NK-92 (cell line): ENCODE data around the gene KIF11.
A peak's percentile ranks its signal among the peaks of the same experiment; 100 is the strongest.
"Not testable (repeated sequence)": the region's sequence is repeated elsewhere in the genome, so short reads cannot be mapped to it uniquely, and the experiment has no call there.

Experiments used
- DNase-seq: peaks from one replicate; lab custom pipeline; 2025; ENCODE audit not compliant: unreplicated experiment; lab: John Stamatoyannopoulos, UW

Gene KIF11

DNA sequence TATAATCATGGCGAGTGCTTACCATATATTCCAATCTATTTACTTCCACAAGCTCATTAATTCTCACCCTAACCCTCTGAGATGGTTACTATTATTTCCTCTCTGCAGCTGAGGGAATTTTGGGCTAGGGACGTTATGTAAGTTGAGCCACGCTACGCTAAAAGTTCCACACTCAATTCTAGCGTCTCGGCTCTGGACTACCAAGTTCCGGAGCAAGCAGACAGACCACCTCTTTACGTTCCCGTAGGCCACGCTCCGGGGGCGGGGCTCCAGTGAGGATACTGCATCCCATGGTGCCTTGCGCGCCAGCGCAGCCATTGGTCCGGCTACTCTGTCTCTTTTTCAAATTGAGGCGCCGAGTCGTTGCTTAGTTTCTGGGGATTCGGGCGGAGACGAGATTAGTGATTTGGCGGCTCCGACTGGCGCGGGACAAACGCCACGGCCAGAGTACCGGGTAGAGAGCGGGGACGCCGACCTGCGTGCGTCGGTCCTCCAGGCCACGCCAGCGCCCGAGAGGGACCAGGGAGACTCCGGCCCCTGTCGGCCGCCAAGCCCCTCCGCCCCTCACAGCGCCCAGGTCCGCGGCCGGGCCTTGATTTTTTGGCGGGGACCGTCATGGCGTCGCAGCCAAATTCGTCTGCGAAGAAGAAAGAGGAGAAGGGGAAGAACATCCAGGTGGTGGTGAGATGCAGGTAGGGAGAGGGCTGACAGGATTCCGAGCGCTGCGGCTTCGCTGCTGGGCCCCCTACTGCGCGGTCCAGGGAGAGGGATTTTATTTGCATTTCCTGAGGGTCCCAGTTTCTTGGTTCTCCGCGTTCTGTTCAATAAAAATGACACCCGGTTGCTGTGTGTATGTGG, at the start of gene KIF11:
Gene KIF11 (plus strand): TSS at position 370 of the 858 bp plus-strand sequence. CDS start 246 bp downstream, at position 616.
- peak; percentile 37 for DNase-seq

DNA sequence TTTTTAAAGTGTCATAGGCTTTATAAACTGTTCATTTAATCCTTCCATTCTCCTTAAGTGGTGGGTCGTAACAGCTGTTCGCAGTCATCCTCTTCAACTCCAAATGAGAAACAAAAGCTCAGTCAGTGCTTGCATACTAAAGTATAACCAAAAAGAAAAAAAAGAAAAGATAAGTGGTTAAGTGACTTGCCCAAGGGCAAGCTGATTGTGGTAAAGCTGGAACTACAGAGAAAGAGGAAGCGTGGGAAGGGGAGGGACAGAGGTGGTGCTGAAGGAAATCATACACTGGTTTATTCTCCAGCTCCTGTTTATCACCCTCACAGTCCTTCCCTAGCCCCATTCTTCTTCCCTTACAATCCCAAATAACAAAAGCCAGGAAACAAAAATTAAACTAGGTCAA, 48.6 kb upstream of the KIF11 start:
- no peak for DNase-seq

DNA sequence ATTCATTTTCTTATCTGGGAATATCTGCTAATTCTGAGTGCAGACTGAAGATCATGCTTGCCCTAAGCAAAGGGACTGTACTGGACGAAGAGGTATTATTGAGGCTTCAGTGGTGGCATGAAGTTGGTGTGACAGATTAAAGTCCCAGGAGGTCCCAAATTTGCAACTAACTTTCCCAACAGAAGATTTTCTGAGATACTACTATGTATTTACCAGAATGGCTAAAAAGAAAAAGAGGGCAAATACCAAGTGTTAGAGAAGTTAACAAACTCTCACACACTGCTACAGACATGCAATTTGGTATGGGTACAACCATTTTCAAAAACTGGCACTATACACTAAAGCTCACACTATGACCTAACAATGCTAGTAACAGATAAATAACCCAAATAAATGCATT, 47.4 kb upstream of the KIF11 start:
- DNase-seq: no peak

DNA sequence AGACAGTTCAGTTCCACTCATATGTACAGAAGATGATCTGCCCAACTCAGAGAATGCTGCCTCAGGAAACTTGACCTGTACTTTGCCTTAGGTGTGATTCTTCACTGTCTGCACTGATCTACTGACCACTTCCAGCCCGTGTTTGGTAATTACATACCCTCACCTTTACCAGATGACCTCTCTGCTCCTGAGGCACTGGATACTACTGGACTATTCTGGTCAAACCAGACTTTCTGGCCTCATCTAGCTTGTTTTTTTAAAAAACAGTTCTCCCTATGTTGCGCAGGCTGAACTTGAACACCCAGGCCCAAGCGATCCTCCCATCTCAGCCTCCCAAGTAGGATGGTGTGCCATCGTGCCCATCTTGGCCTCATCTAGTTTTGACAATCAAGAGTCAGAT, 45.3 kb upstream of the KIF11 start:
- DNase-seq: no peak

DNA sequence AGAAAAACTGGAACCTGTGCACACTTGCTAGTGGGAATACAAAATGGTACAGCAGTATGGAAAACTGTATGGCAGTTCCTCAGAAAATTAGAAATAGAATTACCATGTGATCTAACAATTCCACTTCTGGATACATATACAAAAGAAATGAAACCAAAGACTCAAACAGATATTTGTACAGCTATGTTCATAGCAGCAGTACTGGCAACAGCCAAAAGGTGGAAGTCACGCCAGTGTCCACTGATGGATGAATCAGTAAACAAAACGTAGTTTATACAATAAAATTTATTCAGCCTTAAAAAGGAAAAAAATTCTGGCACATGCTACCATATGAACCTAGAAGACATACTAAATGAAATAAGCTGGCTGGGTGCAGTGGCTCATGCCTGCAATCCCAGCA, 42.0 kb upstream of the KIF11 start:
- no peak for DNase-seq

DNA sequence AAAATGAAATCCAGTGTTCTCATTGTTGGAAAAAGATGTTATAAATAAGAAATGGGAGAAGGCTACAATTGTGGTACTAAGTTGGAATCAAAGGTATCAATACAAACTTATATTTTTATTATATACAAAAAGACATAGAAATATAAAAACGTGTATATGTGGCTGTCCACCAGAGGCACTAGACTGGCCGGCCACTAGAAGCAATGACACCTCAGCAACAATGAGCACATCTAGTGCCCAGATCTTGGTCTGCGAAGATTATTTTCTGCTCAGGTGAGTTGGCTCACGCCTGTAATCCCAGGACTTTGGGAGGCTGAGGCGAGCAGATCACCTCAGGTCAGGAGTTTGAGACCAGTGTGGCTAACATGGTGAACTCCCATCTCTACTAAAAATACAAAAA, 40.6 kb upstream of the KIF11 start:
- no peak for DNase-seq

DNA sequence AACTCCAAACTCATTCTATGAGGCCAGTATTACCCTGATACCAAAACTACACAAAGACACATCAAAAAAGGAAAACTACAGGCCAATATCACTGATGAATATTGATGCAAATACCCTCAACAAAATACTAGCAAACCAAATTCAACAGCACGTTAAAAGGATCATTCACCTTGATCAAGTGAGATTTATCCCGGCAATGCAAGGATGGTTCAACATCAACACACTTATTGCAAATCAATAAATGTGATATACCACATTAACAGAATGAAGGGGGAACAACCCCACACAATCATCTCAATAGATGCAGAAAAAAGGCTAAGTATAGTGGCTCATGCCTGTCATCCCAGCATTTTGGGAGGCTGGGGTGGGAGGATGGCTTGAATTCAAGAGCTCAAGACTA, 39.0 kb upstream of the KIF11 start:
- DNase-seq: no peak

DNA sequence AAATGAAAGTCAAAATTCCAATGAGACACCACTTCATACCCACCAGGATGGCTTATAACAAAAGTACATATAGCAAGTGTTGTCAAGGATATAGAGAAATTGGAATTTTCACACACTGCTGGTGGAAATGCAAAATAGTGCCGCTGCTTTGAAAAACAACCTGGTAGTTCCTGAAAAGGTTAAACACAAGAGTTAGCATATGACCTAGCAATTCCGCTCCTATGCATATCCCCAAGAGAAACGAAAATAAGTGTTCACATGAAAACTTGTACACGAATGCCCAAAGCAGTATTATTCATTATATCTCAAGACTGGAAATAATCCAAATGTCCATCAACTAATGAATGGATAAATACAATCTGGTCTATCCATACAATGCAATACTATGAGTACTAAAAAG, 33.9 kb upstream of the KIF11 start:
- DNase-seq: no peak

DNA sequence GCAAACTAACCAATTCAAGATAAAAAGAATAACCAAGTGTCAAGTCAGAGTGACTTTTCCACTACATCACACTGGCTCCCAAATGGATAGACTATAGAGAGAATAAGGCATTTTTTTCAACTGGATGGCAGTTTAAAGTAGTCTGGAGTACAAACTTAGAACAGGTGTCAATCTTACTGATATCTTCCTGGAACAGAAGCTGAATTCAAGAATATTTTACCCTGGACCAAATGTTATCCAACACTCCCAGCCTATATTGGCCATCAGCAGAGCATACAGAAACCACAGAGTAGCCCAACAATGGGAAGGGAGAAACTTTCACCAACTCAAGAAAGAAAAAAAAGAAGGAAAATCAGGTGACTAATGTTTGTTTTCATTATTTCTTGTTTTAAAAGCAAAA, 30.5 kb upstream of the KIF11 start:
- no peak for DNase-seq

DNA sequence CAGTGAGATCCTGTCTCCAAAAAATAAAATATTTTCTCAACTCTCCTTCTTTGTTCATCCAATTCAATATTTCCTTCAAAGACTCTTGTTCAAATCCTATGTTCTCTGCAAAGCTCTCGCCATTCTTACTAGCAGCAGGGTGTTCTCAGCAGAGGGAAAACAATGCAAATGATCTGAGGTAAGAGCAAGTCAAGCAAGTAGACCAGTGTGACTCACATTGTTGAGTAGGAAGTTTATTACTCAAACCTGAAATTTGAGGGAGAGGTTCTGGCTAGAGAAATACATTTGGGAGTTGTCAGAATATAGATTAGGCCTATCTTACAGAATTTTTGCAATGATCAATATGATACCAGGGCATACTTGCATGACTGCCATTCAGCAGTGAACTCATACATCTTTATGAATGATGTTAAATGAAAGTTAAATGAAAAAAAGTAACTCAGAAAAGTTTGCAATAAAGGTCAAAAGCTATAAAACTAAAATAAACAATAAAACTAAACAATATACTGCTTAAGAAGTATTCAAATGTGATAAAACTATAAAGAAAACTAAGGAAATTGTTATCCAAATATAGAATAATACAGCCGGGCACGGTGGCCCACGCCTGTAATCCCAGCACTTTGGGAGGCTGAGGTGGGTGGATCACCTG, 24.9 kb upstream of the KIF11 start:
- no peak for DNase-seq

DNA sequence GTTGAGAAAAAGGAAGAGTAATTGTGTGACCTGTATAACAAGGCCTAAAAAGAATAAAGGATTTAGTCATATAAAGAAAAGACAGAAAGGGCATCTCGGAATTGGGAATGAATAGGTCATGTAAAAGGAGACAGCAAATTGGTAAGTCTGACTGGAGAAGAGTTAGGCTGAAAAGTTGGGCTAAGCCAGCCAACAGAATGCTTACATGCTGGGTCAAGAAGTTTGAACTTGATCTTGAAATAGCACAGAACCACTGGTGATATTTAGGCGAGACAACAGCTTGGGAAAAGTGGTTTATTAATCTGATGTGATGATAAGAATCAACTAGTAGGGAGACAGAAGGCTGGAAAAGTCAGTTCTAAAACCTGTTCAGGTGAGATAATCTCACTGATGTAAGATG, 23.9 kb upstream of the KIF11 start:
- no peak for DNase-seq

DNA sequence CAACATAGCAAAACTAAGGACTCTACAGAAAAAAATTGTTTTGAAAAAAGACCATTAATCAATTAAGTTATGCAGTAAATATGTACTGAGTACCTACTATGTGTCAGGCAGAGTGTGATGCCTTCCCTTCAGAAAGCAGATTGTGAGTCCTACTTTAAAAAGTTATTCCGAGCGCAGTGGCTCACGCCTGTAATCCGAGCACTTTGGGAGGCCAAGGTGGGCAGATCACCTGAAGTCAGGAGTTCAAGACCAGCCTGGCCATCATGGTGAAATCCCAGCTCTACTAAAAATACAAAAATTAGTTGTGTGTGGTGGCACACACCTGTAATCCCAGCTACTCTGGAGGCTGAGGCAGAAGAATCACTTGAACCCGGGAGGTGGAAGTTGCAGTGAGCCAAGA, 23.3 kb upstream of the KIF11 start:
- DNase-seq: not testable (repeated sequence)

DNA sequence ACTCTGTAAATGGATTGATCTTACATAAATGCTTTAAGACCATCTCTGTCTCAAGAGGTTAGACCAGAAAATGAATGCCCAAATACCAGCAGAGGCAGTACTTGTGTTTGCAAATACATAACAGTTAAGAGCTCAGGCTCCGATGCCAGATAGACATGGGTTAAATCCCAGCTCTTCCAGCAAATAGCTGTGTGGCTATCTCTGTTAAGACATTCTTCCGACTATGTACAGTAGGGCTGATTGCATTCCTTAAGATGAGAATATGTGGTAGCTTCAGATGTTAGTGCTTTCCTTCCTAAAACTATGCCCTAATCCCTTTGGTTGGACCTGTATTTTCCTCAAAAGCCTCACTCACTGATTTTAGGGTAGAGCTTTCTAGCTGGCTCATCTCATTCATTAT, 21.3 kb upstream of the KIF11 start:
- no peak for DNase-seq

DNA sequence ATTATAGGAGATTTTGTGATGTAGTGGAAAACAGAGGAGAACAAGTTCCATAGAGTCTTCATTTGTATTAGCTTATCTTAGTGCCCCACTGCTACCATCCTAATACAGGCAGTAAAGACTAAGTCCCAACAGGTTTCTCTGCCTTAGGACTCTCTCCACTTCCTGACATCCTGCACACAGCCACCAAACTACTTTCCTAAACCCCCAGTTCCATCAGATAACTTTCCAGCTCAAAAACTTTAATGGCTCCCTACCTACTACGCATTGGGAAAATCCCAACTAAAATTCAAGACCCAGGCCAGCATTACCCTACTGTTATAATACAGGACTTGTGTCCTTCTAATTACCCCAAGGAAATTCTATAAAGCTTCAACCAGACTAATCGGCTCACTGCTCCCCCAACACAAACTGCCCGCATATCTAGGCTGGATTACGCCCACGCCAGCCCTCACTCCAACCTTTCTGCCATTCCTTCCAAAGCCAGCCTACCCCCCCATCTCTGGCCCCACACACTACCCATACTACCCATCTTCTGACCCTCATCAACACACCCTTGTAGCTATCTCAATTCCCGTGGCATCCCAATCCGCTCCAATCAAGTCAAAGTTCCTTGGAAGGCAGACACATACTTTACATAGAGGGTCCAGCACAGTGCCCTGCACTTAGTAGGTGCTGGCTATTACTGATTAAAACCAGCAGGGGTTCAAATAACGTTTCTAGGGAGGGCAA, 20.4 kb upstream of the KIF11 start:
- no peak for DNase-seq

DNA sequence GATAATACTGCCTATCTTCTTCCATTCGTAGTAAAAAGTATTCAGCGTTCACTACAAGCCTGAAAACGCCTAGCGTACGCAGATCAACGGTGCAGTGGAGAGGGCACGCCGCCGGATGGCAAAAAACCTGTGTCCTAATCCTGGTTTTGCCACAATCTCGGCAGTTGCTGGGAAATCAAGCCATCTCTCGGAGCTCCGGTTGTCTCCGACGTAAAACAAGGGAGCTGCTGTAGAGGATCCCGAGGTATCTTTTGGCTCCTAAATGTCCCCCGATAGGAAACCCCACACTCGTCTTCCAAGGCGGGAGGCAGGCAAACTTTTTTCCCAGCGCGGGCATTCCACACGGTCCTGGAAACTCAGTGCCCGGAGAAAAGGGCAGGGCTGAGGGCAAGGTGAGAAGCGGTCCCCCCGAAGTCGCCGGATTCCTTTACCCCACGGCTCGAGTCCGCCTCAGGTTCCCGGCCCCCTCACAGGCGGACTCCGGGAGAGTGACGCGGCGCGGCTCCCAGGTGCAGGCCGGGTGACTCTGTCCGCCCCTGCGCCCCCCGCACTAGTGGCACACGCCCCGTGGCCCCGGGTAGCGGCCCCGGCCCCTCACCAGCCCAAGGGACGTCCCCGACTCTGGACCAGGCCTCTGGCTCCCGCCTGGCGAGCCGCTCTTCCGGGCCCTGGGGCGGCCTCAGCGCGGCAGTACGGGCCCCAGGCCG, 19.7 kb upstream of the KIF11 start:
- no peak for DNase-seq

DNA sequence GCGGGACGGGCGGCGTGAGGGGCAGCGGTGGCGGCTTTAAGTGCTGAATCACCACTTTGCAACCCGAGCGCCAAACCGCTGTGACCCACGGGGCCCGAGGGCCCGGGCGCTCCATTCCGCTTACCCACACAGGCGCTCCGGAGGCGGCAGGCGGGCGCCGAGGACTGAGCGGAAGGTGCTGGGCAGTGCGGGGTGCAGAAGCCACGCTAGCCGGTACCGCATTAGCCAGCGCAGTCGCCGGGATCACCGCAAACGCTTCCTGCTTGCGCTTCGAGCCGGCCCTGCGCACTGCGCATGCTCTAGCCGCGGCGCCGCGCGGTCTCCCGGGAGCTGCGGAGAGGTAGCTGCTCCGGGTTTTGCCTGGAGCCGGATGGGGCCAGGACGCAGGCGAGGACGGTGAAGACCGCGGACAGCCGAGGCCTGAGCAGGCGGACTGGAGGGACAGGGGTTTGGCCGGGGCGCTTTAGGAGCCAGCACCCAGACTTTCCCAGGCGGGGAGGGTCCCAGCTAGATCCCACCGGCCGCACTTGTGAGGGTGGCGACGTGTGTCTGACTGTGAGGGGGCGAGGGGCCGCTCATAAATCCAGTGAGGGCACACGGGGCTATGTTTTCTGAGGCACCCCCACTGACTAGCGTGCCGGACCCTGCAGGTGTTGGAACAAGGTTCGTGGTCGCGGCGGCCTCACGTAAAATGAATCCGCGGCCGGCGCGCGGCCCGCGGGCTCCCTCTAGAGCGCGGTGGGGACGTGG, 19.0 kb upstream of the KIF11 start, which contains the start of gene IDE:
Gene IDE (minus strand): TSS at position 296 of the 750 bp plus-strand sequence. CDS start 74 bp downstream, at position 222.
- DNase-seq: no peak

DNA sequence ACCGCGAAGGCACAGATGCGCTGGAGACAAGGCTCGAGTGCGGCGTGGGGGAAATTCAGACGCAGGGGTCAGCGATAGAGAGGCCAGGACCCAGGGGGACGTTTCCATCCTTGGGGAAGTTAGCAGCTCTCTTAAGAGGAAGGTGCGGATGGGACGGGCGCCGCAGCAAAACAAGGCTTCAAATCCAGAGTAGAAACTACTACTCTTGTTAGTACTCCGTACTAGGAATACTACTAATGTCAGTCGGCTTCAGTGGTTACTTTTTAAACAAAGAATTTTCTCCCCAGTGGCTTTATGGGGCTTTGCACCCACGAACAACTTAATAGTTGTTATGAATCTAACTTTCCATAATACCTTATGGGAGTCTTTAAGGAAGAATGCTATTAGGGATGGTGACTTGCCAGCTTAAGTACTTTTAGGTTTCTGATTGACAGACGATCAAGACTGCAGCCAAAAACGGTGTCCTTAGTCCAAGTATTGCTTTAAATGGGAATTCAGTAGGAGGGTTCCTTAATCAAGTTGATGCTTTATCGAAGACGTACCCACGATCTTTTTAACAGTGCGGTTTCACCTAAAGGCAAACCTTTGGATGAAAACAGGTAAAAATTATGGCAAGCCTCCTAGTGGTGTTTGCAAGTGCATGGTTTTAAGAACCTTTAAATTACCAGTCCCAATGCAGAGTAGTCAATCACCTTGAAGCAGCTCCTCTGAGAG, 18.2 kb upstream of the KIF11 start:
- DNase-seq: no peak

DNA sequence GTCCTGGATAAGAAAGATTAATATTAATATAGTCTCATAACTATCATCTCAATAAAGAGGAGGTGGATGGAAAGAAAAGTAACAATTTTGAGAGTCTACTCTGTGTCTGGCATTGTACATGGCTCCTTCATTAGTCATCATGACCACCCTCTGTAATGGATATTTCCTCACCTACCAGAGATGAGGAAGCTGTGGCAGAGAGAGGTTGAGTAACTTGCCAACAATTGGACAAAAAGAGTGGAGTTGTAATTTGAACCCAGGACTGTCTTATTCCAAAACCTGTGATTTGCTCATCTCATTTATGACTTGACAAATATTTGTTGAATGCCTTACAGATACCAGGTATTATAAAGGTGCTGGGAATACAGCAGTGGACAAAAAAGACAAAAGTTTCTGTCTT, 17.0 kb upstream of the KIF11 start:
- DNase-seq: no peak

DNA sequence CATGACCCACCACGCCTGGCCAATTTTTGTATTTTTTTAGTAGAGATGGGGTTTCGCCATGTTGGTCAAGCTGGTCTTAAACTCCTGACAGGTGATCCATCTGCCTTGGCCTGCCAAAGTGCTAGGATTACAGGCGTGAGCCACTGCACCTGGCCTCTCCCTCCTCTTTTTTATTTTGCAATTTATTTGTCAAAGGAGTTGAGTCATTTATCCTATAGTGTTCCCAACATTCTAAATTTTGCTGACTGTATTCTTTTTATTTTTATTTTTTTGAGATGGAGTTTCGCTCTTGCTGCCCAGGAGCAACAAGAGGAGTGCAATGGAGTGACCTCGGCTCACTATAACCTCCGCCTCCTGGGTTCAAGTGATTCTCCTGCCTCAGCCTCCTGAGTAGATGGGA, 10.6 kb upstream of the KIF11 start:
- DNase-seq: not testable (repeated sequence)
